HS-27A (cell line): ENCODE measurements around the gene SLC17A9.
"Not testable (repeated sequence)": the region's sequence is repeated elsewhere in the genome, so short reads cannot be mapped to it uniquely, and the experiment has no call there.

Experiments
- DNase-seq: peaks from one replicate; pipeline ENCODE4 v3.0.0-alpha.2; 2012; ENCODE audit warnings: low read depth, missing footprints

Gene SLC17A9

GRCh38 chr20:62957136-62958117 lies 4.9 kb downstream of the SLC17A9 start:
- DNase-seq = no peak

DNA sequence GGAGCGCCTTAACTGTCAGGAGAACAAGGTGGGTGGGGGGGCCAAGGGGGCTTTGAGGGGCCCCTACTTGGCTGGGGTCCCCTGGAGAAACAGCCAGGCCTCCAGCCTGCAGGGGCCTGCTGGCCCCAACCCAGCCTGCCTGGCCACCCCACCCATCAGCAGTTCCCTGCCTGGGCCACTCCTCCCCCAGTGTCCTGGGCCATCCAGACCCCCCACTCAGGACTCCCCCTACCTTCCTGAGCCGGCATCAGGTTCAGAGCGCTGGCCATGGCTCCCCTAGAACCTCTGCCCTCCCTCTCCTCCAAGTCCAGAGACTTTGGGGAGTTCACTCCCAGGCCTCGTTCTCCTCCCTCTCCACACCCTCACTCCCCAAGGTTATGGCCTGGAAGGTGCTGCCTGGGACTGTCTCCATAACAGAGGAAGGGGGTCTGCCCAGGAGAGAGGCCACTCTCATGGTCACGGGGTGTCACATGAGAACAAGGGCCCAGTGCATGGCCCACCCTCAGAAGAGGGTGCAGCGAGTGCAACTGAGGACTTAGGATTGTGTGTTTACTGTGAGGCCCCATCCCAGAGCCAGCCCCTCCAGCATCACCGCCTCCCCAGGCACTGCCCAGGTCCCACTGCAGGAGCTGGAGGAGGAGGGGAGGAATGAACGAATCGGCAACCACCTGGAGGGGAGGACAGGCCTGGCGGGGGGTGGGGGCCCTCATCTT lies 6.0 kb downstream of the SLC17A9 start:
- DNase-seq = no peak

DNA sequence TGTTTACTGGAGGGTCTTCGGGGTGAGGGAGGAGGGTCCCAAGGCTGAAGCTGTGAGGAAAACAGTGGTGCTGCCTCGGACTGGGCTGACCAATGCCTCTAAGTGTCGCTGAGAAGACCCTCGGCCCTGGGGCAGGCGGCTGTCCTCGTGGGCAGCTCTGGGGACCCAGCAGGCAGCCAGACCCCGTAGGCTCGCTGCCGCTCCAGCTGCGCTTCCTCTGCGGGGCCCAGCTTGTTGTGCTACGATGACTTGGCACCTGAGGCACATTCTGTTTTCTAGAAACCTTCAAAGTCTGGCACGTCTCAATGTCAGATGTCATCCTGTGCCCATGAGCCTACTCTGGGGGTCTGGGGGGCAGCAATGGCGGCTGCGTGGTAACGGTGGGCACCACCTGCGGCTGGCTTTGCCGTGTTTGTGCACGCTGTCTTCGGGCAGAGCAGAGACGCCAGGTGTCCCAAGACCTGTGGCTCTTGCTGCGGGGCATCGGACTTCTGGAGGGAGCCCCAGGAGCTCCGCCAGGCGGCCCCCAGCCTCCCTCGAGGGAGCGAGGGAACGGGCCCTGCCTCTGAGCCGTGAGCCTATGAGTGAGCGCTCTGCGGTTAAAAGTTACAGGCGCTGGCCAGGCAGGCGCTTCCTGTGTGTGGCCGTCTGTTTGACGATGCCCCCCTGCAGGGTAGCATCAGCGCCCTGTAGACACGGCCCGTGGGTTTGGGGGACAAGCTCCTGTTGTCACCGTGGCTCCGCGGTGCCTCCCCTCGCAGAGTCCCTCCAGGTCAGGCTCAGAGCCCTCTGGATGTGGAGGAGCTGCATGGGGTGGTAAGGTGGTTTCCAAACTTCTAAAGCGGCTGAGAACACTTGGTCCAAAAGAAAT lies 6.8 kb downstream of the SLC17A9 start:
- no peak for DNase-seq

DNA sequence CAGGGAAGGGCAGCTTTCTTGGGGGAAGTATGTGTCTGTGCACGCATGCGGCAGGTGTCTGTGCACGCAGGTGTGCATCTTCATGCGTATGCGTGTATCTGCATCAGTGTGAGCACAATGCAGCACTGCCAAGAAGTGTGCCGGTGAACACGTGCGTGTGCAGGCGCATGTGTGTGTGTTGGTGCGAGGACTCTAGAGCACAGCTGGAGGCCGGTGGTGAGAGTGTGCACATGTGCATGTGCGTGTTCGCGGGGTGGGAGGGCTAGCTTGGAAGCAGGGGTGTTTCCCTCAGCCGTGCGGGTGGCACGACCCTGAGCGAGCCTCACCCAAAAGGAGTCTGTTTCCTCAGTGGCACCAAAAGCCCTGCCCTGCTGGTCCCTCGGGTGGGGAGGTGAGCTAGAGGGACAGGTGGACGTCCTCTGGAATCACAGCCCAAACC lies 7.5 kb downstream of the SLC17A9 start:
- no peak for DNase-seq

- not testable (repeated sequence) for DNase-seq
Measured at GRCh38 chr20:62960446-62961309, 8.2 kb downstream of the SLC17A9 start.

GRCh38 chr20:62961310-62961783 lies 8.8 kb downstream of the SLC17A9 start:
- no peak for DNase-seq

GRCh38 chr20:62961799-62962198 lies 9.3 kb downstream of the SLC17A9 start:
- no peak for DNase-seq

DNA sequence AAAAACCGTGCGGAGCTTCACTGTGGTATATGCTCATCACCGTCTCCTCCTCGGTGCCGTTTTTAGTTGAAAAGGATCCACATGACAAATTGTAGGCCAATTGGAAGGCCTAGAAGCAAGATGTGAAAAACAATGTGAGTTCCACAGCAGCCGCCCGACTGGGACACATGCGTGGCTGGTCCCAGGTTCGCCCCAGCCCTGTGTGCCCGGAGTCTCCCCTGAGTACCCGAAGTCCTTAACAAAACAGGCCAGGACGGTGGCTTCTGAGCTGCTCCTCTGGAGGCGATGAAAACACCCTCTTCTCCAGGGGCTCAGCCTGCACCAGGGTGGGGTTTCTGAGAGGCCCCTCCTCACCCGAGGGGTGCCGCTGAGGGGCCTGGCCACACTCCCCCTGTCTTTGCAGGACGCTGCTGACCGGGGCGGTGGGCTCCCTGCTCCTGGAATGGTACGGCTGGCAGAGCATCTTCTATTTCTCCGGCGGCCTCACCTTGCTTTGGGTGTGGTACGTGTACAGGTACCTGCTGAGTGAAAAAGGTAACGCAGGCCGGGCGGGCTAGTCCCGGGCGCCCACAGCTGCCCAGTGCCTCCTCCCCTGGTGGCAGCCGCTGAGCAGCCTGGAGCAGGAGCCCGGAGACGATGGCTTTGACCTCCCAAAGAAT lies 9.8 kb downstream of the SLC17A9 start:
- no peak for DNase-seq

DNA sequence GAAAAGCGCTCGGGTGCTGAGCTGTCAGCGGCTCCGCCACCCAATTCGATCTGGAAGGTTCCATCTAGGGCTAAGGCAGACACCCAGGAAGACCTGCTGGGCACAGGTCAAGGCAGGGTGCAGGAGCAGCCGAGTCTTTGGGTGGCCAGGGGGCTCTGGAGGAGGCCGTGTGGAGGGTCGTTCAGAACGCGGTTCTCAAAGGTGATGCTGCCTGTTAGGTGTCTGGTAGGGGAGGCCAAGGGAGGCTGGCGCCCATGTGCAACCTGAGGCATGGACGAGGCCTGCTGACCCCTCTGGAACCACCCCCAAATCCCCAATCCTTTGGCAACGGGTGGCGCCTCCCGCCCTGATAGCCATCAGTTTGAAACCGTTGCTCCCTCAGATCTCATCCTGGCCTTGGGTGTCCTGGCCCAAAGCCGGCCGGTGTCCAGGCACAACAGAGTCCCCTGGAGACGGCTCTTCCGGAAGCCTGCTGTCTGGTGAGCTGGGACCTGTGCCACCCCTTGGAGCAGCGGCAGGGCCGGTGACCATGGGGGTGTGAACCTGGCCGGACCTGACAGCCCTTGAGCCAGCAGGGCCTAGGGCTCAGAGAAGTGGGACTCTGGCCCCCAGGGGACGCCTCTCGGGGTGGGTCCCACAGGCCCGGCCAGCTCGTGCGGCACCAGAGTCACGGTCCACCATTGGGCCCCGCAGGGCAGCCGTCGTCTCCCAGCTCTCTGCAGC lies 10.5 kb downstream of the SLC17A9 start:
- no peak for DNase-seq

GRCh38 chr20:62963614-62964397 lies 11.3 kb downstream of the SLC17A9 start:
- no peak for DNase-seq

DNA sequence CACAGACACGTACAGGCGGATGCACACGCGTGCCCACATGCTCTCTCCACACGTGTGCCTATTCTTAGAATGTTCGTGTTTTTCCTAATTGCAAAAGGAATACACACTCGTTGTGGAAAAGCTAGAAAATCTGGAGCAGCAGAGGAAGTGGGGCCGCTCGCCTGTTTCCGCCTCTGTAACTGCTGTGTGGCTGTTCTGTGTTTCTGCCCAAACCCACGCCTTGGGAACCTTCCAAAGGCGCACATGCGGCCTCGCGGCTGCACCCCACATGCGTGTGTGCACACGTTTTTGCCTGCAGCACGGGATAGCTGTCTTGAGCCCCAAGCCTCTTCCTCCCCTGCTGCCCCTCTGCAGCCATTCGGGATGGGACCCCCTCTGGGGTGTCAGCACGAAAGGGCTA lies 12.2 kb downstream of the SLC17A9 start:
- no peak for DNase-seq

DNA sequence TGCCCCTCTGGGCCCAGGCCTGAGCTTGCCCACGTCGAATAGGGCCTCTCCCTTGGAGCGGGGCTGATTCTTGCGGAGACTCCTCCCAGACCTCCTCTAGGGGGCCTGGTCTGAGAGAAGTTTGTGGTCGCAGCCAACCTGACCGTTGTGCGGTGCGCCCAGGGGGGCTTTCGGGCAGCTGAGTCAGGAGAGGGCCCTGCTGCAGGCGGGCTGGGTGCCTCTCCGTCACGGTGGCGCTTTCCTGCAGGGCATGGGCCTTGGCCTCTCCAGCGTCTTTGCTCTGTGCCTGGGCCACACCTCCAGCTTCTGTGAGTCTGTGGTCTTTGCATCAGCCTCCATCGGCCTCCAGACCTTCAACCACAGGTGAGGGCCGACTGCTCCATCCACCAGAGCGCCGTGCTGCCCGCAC lies 12.9 kb downstream of the SLC17A9 start:
- no peak for DNase-seq

DNA sequence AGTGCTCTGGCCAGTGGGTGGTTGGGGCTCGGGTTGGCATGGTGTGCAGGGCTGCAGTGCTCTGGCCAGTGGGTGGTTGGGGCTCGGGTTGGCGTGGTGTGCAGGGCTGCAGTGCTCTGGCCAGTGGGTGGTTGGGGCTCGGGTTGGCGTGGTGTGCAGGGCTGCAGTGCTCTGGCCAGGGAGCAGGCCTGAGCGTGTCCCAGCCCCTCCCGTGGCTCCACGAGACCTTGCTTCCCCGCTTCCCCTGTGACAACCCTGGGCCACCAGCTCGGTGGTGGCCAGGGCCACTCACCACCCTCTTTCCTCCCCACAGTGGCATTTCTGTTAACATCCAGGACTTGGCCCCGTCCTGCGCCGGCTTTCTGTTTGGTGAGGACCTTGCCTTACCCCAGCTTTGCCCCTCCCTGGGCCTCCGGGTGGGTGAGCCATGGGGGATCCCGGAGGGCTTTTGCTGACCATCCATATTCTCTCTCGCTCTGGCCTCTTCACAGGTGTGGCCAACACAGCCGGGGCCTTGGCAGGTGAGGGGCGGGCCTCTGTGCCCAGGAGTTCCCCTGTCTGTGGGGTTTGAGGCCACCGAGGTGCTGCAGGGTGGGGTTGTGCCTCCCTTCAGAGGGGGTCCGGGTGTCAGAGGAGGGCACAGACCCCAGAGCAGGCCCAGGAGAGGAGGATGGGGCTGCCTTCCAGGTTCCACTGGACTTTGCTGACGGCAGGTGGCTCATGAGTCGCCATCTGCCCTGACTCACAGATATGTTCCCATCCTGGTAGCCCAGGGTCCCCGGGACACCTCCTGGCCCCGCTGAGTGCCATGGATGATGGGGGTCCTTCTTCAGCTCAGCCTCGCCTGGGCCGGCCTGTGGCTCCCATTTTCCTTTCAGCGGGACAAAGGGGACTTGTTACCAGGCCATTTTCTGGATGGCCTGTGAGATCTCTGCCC lies 14.0 kb downstream of the SLC17A9 start:
- DNase-seq = no peak

DNA sequence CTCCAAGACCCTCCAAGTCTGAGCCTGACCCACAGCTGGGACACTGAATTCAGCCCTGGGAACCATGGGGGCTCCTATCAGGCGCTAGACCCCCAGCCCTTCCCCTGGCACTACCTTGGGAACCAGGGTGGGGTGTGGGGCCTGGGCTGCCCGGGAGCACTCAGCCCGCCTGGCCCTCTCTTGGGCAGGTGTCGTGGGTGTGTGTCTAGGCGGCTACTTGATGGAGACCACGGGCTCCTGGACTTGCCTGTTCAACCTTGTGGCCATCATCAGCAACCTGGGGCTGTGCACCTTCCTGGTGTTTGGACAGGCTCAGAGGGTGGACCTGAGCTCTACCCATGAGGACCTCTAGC lies 14.6 kb downstream of the SLC17A9 start:
- DNase-seq = no peak

DNA sequence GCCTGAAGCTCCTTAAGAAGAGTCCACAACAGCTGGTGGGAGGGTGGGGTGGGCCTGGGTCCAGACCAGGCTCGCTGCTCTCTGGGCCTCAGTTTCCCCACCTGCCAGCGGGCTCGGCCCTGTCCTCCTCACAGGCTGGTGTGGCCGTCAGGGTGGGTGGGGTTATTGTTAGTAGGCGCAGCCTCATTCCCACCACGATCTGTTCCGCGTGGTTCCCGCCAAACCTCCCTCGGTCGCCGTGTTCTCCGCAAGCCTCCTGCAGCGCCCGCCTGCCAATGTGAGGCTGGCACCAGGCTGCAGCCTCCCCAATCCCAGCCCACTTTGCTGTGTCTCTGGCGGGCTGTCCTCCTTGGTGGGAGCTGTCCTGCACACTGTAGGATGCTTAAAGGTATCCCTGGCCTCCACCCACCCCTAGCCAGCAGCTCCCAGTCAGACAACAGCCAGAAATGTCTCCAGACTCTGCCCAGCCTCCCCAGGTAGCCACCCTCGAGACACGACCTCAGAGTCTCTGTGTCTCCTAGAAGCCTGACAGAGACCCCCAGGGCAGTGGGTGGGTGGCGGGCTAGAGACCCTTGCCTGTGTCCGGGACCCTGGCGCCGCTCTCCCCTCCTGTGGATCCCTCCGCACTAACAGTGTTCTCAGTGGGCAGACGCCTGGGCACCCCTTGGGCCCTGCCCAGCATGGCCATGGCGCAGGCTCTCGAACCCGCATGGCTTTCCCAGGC lies 15.3 kb downstream of the SLC17A9 start:
- no peak for DNase-seq

- no peak for DNase-seq
Measured at GRCh38 chr20:62968378-62969178, 16.1 kb downstream of the SLC17A9 start.
